Astrocyte (in vitro differentiated cells and primary cell): ENCODE measurements around the gene EVX1. TPM values are rescaled to one million over a fixed set of nuclear protein-coding genes. Genes with fewer than 3 reads are reported as not detected.

Experiments
- DNase-seq: peaks from one replicate; pipeline ENCODE4 v3.0.0-alpha.2; 2010; ENCODE audit warnings: low read depth
- FAIRE-seq: peaks from 2 replicates; lab custom pipeline; 2011; peaks lifted over from hg19 to GRCh38; lab: Jason Lieb, UNC
- H2AFZ ChIP-seq: 2 replicates; pipeline ENCODE4 v1.6.0; 2012; ENCODE audit warnings: low read depth, low read length, inconsistent platforms
- H3K27ac ChIP-seq: 2 replicates; pipeline ENCODE4 v1.5.1; 2011; ENCODE audit warnings: low read depth, low read length, inconsistent platforms
- H3K27me3 ChIP-seq: 2 replicates; pipeline ENCODE4 v1.6.0; 2011; ENCODE audit warnings: low read length, inconsistent platforms; ENCODE audit not compliant: insufficient read depth
- H3K36me3 ChIP-seq: 2 replicates; pipeline ENCODE4 v1.5.1; 2011; ENCODE audit warnings: low read length, inconsistent platforms; ENCODE audit not compliant: insufficient read depth
- H3K4me1 ChIP-seq: 2 replicates; pipeline ENCODE4 v1.5.1; 2011; ENCODE audit warnings: low read length, inconsistent platforms; ENCODE audit not compliant: insufficient read depth
- H3K4me2 ChIP-seq: 2 replicates; pipeline ENCODE4 v1.6.0; 2012; ENCODE audit warnings: low read length, inconsistent platforms
- H3K4me3 ChIP-seq: 2 replicates; pipeline ENCODE4 v1.5.1; 2011; ENCODE audit warnings: low read depth, mild to moderate bottlenecking, low read length, inconsistent platforms; ENCODE audit not compliant: insufficient read depth
- H3K79me2 ChIP-seq: 2 replicates; pipeline ENCODE4 v1.6.0; 2012; ENCODE audit warnings: mild to moderate bottlenecking, low read length, inconsistent platforms; ENCODE audit not compliant: insufficient read depth
- H3K9ac ChIP-seq: 2 replicates; pipeline ENCODE4 v1.6.0; 2012; ENCODE audit warnings: mild to moderate bottlenecking, low read length, inconsistent platforms
- H3K9me3 ChIP-seq: 2 replicates; pipeline ENCODE4 v1.5.1; 2012; ENCODE audit warnings: low read depth, mild to moderate bottlenecking, low read length, inconsistent platforms; ENCODE audit not compliant: insufficient read depth
- H4K20me1 ChIP-seq: 2 replicates; pipeline ENCODE4 v1.6.0; 2012; ENCODE audit warnings: low read length, inconsistent platforms; ENCODE audit not compliant: insufficient read depth
- H3K27ac Mint-ChIP-seq: one replicate; pipeline ENCODE4 v1.8.0; 2021; ENCODE audit warnings: mild to moderate bottlenecking, mixed read lengths; ENCODE audit not compliant: unreplicated experiment
- H3K27me3 Mint-ChIP-seq: one replicate; pipeline ENCODE4 v1.8.0; 2021; ENCODE audit warnings: low read depth, mixed read lengths; ENCODE audit not compliant: unreplicated experiment
- H3K36me3 Mint-ChIP-seq: one replicate; pipeline ENCODE4 v1.8.0; 2021; ENCODE audit warnings: low read depth, mixed read lengths; ENCODE audit not compliant: unreplicated experiment
- H3K4me1 Mint-ChIP-seq: one replicate; pipeline ENCODE4 v1.8.0; 2021; ENCODE audit warnings: low read depth, mixed read lengths; ENCODE audit not compliant: unreplicated experiment
- H3K4me3 Mint-ChIP-seq: one replicate; pipeline ENCODE4 v1.8.0; 2021; ENCODE audit warnings: mild to moderate bottlenecking, moderate library complexity, mixed read lengths; ENCODE audit not compliant: unreplicated experiment
- H3K9me3 Mint-ChIP-seq: one replicate; pipeline ENCODE4 v1.8.0; 2021; ENCODE audit warnings: mild to moderate bottlenecking, mixed read lengths; ENCODE audit not compliant: unreplicated experiment
- CTCF ChIP-seq: IDR thresholded peaks from 2 replicates; pipeline ENCODE4 v1.5.1; 2011; ENCODE audit warnings: low read depth, mild to moderate bottlenecking, inconsistent platforms, low read length, moderate library complexity; ENCODE audit not compliant: insufficient read depth
- EZH2 ChIP-seq: IDR thresholded peaks from 2 replicates; pipeline ENCODE4 v1.6.1; 2012; ENCODE audit warnings: mild to moderate bottlenecking, low read length, inconsistent platforms; ENCODE audit not compliant: insufficient read depth
- total RNA-seq: library from RNA; stranded (reverse); gene quantifications from 2 replicates; pipeline ENCODE4 v1.2.1, GENCODE V29; 2021

EVX1 gene
- total RNA-seq, 1 donor from 2014 or later: not detected

- Mint-ChIP-seq H3K4me1 (no peaks in the 10 kb centered on the region), H3K27me3 (peaks cover 92% of the 10 kb centered on the region), H3K27ac (no peak overlapping the region), H3K4me3 (no peak overlapping the region), H3K36me3 (peaks cover 3% of the 10 kb centered on the region), H3K9me3 (peaks cover 7% of the 10 kb centered on the region)
- DNase-seq (no peak), FAIRE-seq (no peak)
- Histone ChIP-seq H4K20me1 (peaks cover 7% of the 10 kb centered on the region), H3K27ac (no peak overlapping the region), H3K9ac (no peak overlapping the region), H3K4me3 (no peak overlapping the region), H3K9me3 (no peaks in the 10 kb centered on the region), H3K79me2 (no peaks in the 10 kb centered on the region), H3K4me2 (no peak overlapping the region), H3K4me1 (peaks cover 5% of the 10 kb centered on the region), H2AFZ (no peak overlapping the region), H3K36me3 (no peaks in the 10 kb centered on the region), H3K27me3 (peaks cover 97% of the 10 kb centered on the region)
- no peak for TF ChIP-seq CTCF
- TF ChIP-seq EZH2: no peak
Observed at GRCh38 chr7:27212497-27213432, 29.8 kb upstream of the EVX1 start.

- Histone ChIP-seq H3K4me2 (no peak overlapping the region), H3K9ac (no peak overlapping the region), H3K79me2 (no peaks in the 10 kb centered on the region), H3K9me3 (no peaks in the 10 kb centered on the region), H3K36me3 (no peaks in the 10 kb centered on the region), H2AFZ (no peak overlapping the region), H4K20me1 (peaks cover 7% of the 10 kb centered on the region), H3K27ac (no peak overlapping the region), H3K27me3 (peaks cover 92% of the 10 kb centered on the region), H3K4me3 (no peak overlapping the region), H3K4me1 (peaks cover 5% of the 10 kb centered on the region)
- no peak overlapping the region for H3K4me3 Mint-ChIP-seq
- no peak overlapping the region for H3K27ac Mint-ChIP-seq
- peaks cover 7% of the 10 kb centered on the region for H3K9me3 Mint-ChIP-seq
- no peak for DNase-seq
- H3K4me1 Mint-ChIP-seq: no peaks in the 10 kb centered on the region
- H3K27me3 Mint-ChIP-seq: peaks cover 91% of the 10 kb centered on the region
- H3K36me3 Mint-ChIP-seq: peaks cover 3% of the 10 kb centered on the region
- no peak for FAIRE-seq
- no peak for TF ChIP-seq CTCF
- TF ChIP-seq EZH2: peak; percentile 72
Observed at GRCh38 chr7:27213433-27214238, 29.0 kb upstream of the EVX1 start.
